ENCODE results near the gene AVPR2. TPM values are rescaled to one million over a fixed set of nuclear protein-coding genes. Genes with fewer than 3 reads are reported as not detected.

AVPR2 gene
- polyA plus RNA-seq, 2 of the 4 experiments (the other 2 are of a cell fraction): not detected

DNA sequence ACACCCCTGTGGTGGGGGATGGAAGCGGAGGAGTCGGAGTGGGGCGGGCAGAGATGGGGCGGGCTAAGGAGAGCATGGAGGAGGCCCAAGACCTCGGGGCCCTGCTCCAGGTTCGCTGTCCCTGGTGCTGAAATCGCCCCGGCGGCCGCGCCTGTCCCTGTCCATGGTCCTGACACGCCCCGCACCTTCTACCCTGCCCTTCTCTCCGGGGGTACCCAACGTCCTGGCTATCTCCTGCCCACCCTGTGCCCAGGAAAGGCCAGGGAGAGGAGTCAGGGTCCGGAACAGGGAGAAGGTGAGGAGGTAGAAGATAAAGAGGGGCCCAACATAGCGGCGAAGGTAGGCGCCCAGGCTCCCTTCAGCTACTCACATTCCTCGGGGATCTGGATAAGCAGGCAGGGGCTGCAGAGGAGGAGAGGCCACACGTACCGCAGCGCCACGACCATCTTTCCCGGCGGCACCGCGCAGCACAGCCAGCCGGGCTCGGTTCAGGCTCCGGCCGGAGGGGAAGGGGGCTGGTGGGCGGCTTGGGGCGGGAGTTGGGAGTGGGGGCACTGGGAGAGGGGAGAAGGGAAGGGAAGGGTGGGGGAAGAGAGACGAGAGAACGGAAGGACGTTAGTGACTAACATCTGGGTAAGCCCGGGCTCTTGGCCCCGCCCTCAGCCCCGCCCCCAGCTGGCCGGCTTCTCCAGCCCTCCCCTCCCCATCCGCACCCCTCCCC, 28.9 kb upstream of the AVPR2 start (continued):
- peak; percentile 82; the same call in 1 of the 2 replicates for TF ChIP-seq ATOH8 (CRISPR knock-in tag; IDR thresholded peaks at IDR 0.05; ENCODE audit: low read depth)

GRCh38 chrX:153876112-153876491, 28.4 kb upstream of the AVPR2 start:
- Histone ChIP-seq H3K4me2 (no peak overlapping the region), H3K4me1 (no peaks in the 10 kb centered on the region), H3K27ac (no peak overlapping the region), H3K9me3 (no peaks in the 10 kb centered on the region), H3K4me3 (no peak overlapping the region)
- FAIRE-seq (no peak), ATAC-seq (no peak), DNase-seq (ENCODE audit: low read depth in 1 of 2, low spot score in 1 of 2) (no peak)
- WGBS (ENCODE audit: missing lambda C conversion rate): 50% methylated on average over 2 of the region's 3 CpGs
- CTCF ChIA-PET: interaction anchor here (0.6 to 1.2 kb wide), 3 partner anchors 28 to 46 kb away, joined by 3 to 4 read pairs (median 3); no protein-coding TSS in a partner anchor
- TF ChIP-seq, protein P1, sequence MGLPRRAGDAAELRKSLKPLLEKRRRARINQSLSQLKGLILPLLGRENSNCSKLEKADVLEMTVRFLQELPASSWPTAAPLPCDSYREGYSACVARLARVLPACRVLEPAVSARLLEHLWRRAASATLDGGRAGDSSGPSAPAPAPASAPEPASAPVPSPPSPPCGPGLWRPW (IDR thresholded peaks at IDR 0.05): no peak
- no peak for TF ChIP-seq JUN (IDR thresholded peaks at IDR 0.05)
- no peak for TF ChIP-seq ATOH8 (CRISPR knock-in tag; IDR thresholded peaks at IDR 0.05; ENCODE audit: low read depth)
- TF ChIP-seq SMC3 (IDR thresholded peaks at IDR 0.05): no peak
- no peak for TF ChIP-seq TP53 (CRISPR knock-in tag; IDR thresholded peaks at IDR 0.05)
- TF ChIP-seq CHD4 (IDR thresholded peaks at IDR 0.05; ENCODE audit: borderline replicate concordance): no peak
- no peak for TF ChIP-seq ZSCAN20 (CRISPR knock-in tag; IDR thresholded peaks at IDR 0.05)
- POLR2A ChIA-PET: no interaction called here

DNA sequence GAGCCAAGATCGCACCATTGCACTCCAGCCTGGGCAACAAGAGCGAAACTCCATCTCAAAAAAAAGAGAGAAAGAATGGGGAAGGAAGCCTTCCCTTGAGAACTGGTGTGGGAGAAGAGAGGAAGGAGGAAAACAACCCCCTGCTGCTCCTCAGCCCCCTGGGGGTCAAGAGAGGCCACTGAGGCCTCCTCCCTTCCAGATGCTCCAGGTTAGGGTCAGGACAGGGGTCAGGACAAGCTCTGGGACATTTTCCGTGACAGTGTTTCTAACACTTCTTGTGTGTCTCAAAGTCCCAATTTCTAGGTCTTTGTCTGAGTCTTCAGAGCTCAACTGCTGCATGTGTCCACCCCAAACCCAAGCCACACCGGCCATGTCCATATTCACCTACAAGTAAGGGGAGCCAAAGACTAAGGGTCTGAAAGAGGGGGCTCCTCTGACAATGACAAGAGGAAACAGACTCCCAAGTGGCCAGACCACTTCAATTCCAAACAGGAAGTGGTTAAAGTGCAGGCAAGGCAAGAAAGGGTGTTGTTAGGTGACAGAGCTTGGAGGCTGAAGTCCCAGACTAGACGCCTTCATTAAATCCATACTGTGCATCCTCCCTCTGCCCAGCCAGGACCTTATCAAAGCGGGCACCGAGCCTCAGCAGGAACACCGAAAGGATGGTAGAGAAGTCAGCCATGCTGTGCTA, 26.8 kb upstream of the AVPR2 start:
- no peaks in the 10 kb centered on the region for H3K9me3 ChIP-seq
- H3K4me2 ChIP-seq: no peak overlapping the region
- no peak for DNase-seq (ENCODE audit: low read depth in 1 of 2, low spot score in 1 of 2)
- no peaks in the 10 kb centered on the region for H3K4me1 ChIP-seq
- TF ChIP-seq NFE2L2 (conservative IDR thresholded peaks at IDR 0.05; ENCODE audit: low read length) (no peak), ZNF302 (CRISPR knock-in tag; IDR thresholded peaks at IDR 0.05) (no peak), ESRRA (IDR thresholded peaks at IDR 0.05; ENCODE audit: borderline replicate concordance, low read length) (no peak), PHF8 (IDR thresholded peaks at IDR 0.05; ENCODE audit: borderline replicate concordance, low read depth) (no peak), BHLHE40 (IDR thresholded peaks at IDR 0.05; ENCODE audit: low read depth, low read length) (no peak), SREBF2 (IDR thresholded peaks at IDR 0.05) (no peak)
- POLR2A ChIA-PET: no interaction called here
- no peak for FAIRE-seq
- 74% methylated on average over 8 of the region's 8 CpGs for WGBS (ENCODE audit: missing lambda C conversion rate)
- H3K4me3 ChIP-seq: no peak overlapping the region
- no peak for ATAC-seq
- H3K27ac ChIP-seq: no peak overlapping the region
- CTCF ChIA-PET: interaction anchor here (1.0 to 1.9 kb wide), 2 partner anchors 50 to 69 kb away, joined by 3 to 5 read pairs; no protein-coding TSS in a partner anchor

DNA sequence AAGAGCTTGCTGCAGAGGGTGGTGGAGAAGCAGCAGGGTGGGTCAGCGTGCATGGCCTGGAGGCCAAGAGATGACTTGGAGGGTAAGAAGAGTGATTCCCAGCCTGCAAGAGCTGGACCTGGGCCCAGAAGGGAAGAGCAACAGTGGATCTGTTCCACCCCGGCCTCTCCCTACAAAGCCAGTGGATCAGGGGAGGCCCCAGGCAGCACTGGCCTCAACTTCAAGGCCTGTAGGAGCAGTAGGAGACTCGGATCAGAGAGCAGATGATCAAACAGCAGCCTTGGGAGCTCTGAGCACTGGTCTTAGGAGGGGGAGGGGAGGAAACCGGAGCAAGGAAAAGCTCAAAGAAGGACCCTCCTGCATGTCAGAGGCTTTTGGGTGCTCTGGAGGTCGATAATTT, 26.1 kb upstream of the AVPR2 start:
- H3K4me1 ChIP-seq: no peaks in the 10 kb centered on the region
- WGBS (ENCODE audit: missing lambda C conversion rate): 18% methylated on average over 4 of the region's 5 CpGs
- CTCF ChIA-PET: interaction anchor here (1.9 kb wide), 1 partner anchor 50 kb away, joined by 5 read pairs; no protein-coding TSS in a partner anchor
- FAIRE-seq: no peak
- H3K4me3 ChIP-seq: no peak overlapping the region
- no peak overlapping the region for H3K4me2 ChIP-seq
- TF ChIP-seq CBX8 (IDR thresholded peaks at IDR 0.05): no peak
- TF ChIP-seq RAD21 (conservative IDR thresholded peaks at IDR 0.05 in 1 of 2, IDR thresholded peaks at IDR 0.05 in 1 of 2): no peak
- TF ChIP-seq MAZ (IDR thresholded peaks at IDR 0.05; ENCODE audit: borderline replicate concordance, low read depth, low read length): no peak
- TF ChIP-seq PBX3 (IDR thresholded peaks at IDR 0.05): no peak
- TF ChIP-seq ELK1 (IDR thresholded peaks at IDR 0.05; ENCODE audit: low read depth, low read length): no peak
- no peak for TF ChIP-seq SMC3 (IDR thresholded peaks at IDR 0.05)
- no peak for TF ChIP-seq REST (IDR thresholded peaks at IDR 0.05)
- no peak for TF ChIP-seq NFE2L2 (conservative IDR thresholded peaks at IDR 0.05; ENCODE audit: low read length)
- TF ChIP-seq SREBF2 (IDR thresholded peaks at IDR 0.05): no peak
- DNase-seq (ENCODE audit: low read depth in 1 of 2, low spot score in 1 of 2): no peak
- no peaks in the 10 kb centered on the region for H3K9me3 ChIP-seq
- ATAC-seq: no peak
- H3K27ac ChIP-seq: no peak overlapping the region
- POLR2A ChIA-PET: no interaction called here
